Esophagus squamous epithelium (tissue), 4 donors: ENCODE results near the gene APBA2.

Experiments
- POLR2A ChIP-seq, 4 donors: fragments of 450-650 bp; IDR thresholded peaks; one replicate each; pipeline ENCODE4 v1.6.1; 2017; ENCODE audit warnings: antibody characterized with exemption in 4 of 4, mild to moderate bottlenecking in 4 of 4, moderate library complexity in 3 of 4
- TF ChIP-seq, protein P1 (sequence below), 6 experiments: fragments of 450-650 bp in 4 of 6; fragments of 200-600 bp in 2 of 6; sonication (generic) in 2 of 6; IDR thresholded peaks; one replicate each; pipeline ENCODE4 v1.5.1; 2016 to 2019; ENCODE audit warnings: antibody characterized with exemption in 6 of 6, mild to moderate bottlenecking in 4 of 6, moderate library complexity in 4 of 6

DNA sequence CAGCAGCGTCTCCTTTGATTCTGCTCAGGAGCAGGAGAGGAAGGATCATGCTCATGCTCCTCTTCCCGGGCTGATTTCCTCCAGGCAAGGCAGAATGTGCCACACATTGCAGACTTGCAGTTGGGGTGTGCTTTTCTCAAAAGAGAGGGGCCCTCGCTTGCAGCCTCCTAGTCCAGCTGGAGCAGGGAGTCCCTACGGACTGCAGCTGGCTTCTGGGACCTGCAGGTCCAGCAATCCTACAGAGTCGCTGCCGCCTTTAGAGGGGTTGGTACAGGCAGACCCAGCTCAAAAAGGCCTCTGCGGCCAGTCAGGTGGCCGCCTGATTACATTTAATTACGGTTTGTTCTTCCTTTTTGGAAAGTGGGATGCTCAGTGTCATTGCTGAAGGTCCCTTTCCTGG is 210.0 kb downstream of the APBA2 start:
- no peak for TF ChIP-seq POLR2A (IDR thresholded peaks at IDR 0.05)
- TF ChIP-seq, protein P1, sequence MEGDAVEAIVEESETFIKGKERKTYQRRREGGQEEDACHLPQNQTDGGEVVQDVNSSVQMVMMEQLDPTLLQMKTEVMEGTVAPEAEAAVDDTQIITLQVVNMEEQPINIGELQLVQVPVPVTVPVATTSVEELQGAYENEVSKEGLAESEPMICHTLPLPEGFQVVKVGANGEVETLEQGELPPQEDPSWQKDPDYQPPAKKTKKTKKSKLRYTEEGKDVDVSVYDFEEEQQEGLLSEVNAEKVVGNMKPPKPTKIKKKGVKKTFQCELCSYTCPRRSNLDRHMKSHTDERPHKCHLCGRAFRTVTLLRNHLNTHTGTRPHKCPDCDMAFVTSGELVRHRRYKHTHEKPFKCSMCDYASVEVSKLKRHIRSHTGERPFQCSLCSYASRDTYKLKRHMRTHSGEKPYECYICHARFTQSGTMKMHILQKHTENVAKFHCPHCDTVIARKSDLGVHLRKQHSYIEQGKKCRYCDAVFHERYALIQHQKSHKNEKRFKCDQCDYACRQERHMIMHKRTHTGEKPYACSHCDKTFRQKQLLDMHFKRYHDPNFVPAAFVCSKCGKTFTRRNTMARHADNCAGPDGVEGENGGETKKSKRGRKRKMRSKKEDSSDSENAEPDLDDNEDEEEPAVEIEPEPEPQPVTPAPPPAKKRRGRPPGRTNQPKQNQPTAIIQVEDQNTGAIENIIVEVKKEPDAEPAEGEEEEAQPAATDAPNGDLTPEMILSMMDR (IDR thresholded peaks at IDR 0.05), result no peak
